Measurements from ENCODE around the gene SF3B5. TPM values are rescaled to one million over a fixed set of nuclear protein-coding genes. Genes with fewer than 3 reads are reported as not detected.

Gene SF3B5
- total and polyA plus RNA-seq, 9 of the 15 experiments (the other 6 are each of a cell fraction or from before 2014, with no cell fraction given): 238 to 1,211 (median 407) TPM

DNA sequence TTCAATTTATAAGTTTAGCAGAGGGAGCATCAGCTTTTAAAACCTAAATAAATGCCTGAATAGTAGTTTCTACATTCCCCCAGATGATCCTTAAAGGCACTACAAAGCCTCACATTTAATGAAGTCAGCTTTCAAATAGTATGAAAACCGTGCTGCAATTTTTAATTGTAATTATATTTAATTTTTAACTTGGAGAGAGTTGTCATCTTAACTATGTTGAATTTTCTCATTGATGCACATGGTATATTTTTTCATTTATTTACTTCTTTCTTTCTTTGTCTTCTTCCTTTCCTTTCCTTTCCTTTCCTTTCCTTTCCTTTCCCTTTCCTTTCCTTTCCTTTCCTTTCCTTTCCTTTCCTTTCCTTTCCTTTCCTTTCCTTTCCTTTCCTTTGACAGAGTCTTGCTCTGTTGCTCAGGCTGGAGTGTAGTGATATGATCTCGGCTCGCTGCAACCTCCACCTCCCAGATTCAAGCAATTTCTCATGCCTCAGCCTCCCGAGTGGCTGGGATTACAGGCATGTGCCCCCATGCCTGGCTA lies 7.7 kb upstream of the SF3B5 start:
- ChIA-PET CTCF (ENCODE audit: low intra/inter-chr PET ratio) (interaction anchor here (2.5 kb wide), 1 partner anchor 116 kb away, joined by 11 read pairs; no protein-coding TSS in a partner anchor), POLR2A (no interaction called here)
- TF ChIP-seq ZNF644 (tag; IDR thresholded peaks at IDR 0.05; ENCODE audit: low read depth): no peak
- TF ChIP-seq POLR2AphosphoS5 (IDR thresholded peaks at IDR 0.05; ENCODE audit: control insufficient read depth, insufficient read depth, low read depth, low read length): no peak
- TF ChIP-seq TAF1 (IDR thresholded peaks at IDR 0.05; ENCODE audit: control insufficient read depth, extremely low read depth, insufficient read depth, low read length, severe bottlenecking): no peak
- TF ChIP-seq, protein P1, sequence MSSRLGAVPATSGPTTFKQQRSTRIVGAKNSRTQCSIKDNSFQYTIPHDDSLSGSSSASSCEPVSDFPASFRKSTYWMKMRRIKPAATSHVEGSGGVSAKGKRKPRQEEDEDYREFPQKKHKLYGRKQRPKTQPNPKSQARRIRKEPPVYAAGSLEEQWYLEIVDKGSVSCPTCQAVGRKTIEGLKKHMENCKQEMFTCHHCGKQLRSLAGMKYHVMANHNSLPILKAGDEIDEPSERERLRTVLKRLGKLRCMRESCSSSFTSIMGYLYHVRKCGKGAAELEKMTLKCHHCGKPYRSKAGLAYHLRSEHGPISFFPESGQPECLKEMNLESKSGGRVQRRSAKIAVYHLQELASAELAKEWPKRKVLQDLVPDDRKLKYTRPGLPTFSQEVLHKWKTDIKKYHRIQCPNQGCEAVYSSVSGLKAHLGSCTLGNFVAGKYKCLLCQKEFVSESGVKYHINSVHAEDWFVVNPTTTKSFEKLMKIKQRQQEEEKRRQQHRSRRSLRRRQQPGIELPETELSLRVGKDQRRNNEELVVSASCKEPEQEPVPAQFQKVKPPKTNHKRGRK (tag; IDR thresholded peaks at IDR 0.05): peak; percentile 65
- H3K27me3 ChIP-seq (ENCODE audit: control insufficient read depth in 2 of 2, insufficient read depth in 2 of 2, low read length in 2 of 2): no peaks in the 10 kb centered on the region
- H4K20me1 ChIP-seq (replicated peaks; ENCODE audit: control insufficient read depth, insufficient read depth, low read length): no peaks in the 10 kb centered on the region
- no peaks in the 10 kb centered on the region for H3K36me3 ChIP-seq (ENCODE audit: control insufficient read depth, insufficient read depth, low read length)
- no peak overlapping the region for H2AFZ ChIP-seq (ENCODE audit: low read depth, low read length)
- no peak overlapping the region for H3K4me2 ChIP-seq (ENCODE audit: insufficient read depth, low read length)
- FAIRE-seq: no peak
- H3K9me3 ChIP-seq (replicated peaks; ENCODE audit: control insufficient read depth, insufficient read depth, low read depth, low read length): no peaks in the 10 kb centered on the region
- no peak for ATAC-seq
- intact Hi-C loops (cut with micrococcal nuclease): no loop called here
- BruUV-seq (replicated peaks): no TSS peak
- no peak overlapping the region for H3K4me3 ChIP-seq
- WGBS (ENCODE audit: insufficient coverage, low coverage, missing lambda C conversion rate): 5% methylated on average over 2 of the region's 4 CpGs
- H3K4me1 ChIP-seq (replicated peaks in 1 of 2; ENCODE audit: control insufficient read depth in 2 of 2, insufficient read depth in 2 of 2, low read length in 2 of 2): no peaks in the 10 kb centered on the region
- no peak overlapping the region for H3K27ac ChIP-seq (ENCODE audit: extremely low read depth, low read depth, low read length)
- DNase-seq (ENCODE audit: extremely low read depth in 1 of 4, low spot score in 3 of 4): no peak
- no peaks in the 10 kb centered on the region for H3K79me2 ChIP-seq (ENCODE audit: control insufficient read depth, insufficient read depth, low read length)
- in situ Hi-C loops (cut with MboI): loop anchor here (10.0 kb wide), 1 partner anchor 382 kb away; no protein-coding TSS in a partner anchor
- no peaks in the 10 kb centered on the region for H3K9me1 ChIP-seq (ENCODE audit: control insufficient read depth, insufficient read depth, low read length)
- H3K9ac ChIP-seq (ENCODE audit: insufficient read depth in 1 of 2, low read depth in 2 of 2, low read length in 2 of 2): no peak overlapping the region
